GM23338 (cell line): ENCODE data around the gene COPE. TPM values are rescaled to one million over a fixed set of nuclear protein-coding genes. Genes with fewer than 3 reads are reported as not detected.

ENCODE experiments used
- ATAC-seq: fragments of 200-7000 bp; cut with Tn5 transposase; 3 replicates; pipeline ENCODE4 v1.9.1; 2020
- DNase-seq: peaks from one replicate; pipeline ENCODE4 v3.0.0-alpha.2; 2015; ENCODE audit warnings: low spot score
- H2AFZ ChIP-seq: fragments of 200-600 bp; sonication (generic); 2 replicates; pipeline ENCODE4 v1.8.0; 2016; ENCODE audit warnings: antibody characterized with exemption, mild to moderate bottlenecking, moderate library complexity
- H3F3A ChIP-seq: fragments of 200-600 bp; sonication (generic); replicated peaks from 2 replicates; pipeline ENCODE4 v1.8.0; 2017; ENCODE audit warnings: antibody characterized with exemption, mixed run types, low read depth
- H3K27ac ChIP-seq: fragments of 200-600 bp; sonication (generic); 2 replicates; pipeline ENCODE4 v1.6.1; 2016; ENCODE audit warnings: low read depth
- H3K27me3 ChIP-seq: fragments of 200-600 bp; sonication (generic); 2 replicates; pipeline ENCODE4 v1.8.0; 2016; ENCODE audit warnings: mild to moderate bottlenecking, mixed run types, moderate library complexity; ENCODE audit not compliant: insufficient read depth
- H3K36me3 ChIP-seq: fragments of 200-600 bp; sonication (generic); 2 replicates; pipeline ENCODE4 v1.8.0; 2016; ENCODE audit warnings: mild to moderate bottlenecking; ENCODE audit not compliant: insufficient read depth
- H3K4me1 ChIP-seq: fragments of 200-600 bp; sonication (generic); 2 replicates; pipeline ENCODE4 v1.8.0; 2016; ENCODE audit warnings: mild to moderate bottlenecking, moderate library complexity; ENCODE audit not compliant: insufficient read depth
- H3K4me2 ChIP-seq: fragments of 200-600 bp; sonication (generic); 2 replicates; pipeline ENCODE4 v1.7.1; 2017; ENCODE audit warnings: mixed run types
- H3K4me3 ChIP-seq: fragments of 200-600 bp; sonication (generic); 2 replicates; pipeline ENCODE4 v1.6.1; 2016; ENCODE audit warnings: mixed run types
- H3K79me2 ChIP-seq: fragments of 200-600 bp; sonication (generic); replicated peaks from 2 replicates; pipeline ENCODE4 v1.8.0; 2017; ENCODE audit warnings: mild to moderate bottlenecking; ENCODE audit not compliant: insufficient read depth
- H3K9me2 ChIP-seq: fragments of 200-600 bp; sonication (generic); 2 replicates; pipeline ENCODE4 v1.8.0; 2017; ENCODE audit not compliant: insufficient read depth
- H4K20me1 ChIP-seq: fragments of 200-600 bp; sonication (generic); replicated peaks from 2 replicates; pipeline ENCODE4 v1.8.0; 2017; ENCODE audit warnings: mild to moderate bottlenecking; ENCODE audit not compliant: insufficient read depth
- H3K27ac Mint-ChIP-seq: 2 replicates; pipeline ENCODE4 v1.8.0; 2020; ENCODE audit warnings: inconsistent platforms, mild to moderate bottlenecking, moderate library complexity, mixed read lengths
- H3K27me3 Mint-ChIP-seq: 3 replicates; pipeline ENCODE4 v1.8.0; 2022; ENCODE audit warnings: low read depth, mild to moderate bottlenecking, moderate library complexity, mixed read lengths, inconsistent platforms; ENCODE audit not compliant: insufficient read depth, poor library complexity
- H3K36me3 Mint-ChIP-seq: 3 replicates; pipeline ENCODE4 v1.8.0; 2021; ENCODE audit warnings: low read depth, mild to moderate bottlenecking, inconsistent platforms, moderate library complexity, mixed read lengths
- H3K4me1 Mint-ChIP-seq: 3 replicates; pipeline ENCODE4 v1.8.0; 2020; ENCODE audit warnings: mild to moderate bottlenecking, inconsistent platforms, mixed read lengths
- H3K4me3 Mint-ChIP-seq: 3 replicates; pipeline ENCODE4 v1.8.0; 2021; ENCODE audit warnings: moderate library complexity, mild to moderate bottlenecking, inconsistent platforms, mixed read lengths
- H3K9me3 Mint-ChIP-seq: 3 replicates; pipeline ENCODE4 v1.8.0; 2020; ENCODE audit warnings: moderate library complexity, mild to moderate bottlenecking, inconsistent platforms, mixed read lengths
- EZH2 ChIP-seq: fragments of 200-600 bp; sonication (generic); IDR thresholded peaks from one replicate; pipeline ENCODE4 v1.8.0; 2017; ENCODE audit warnings: antibody characterized with exemption, mild to moderate bottlenecking, low read depth; ENCODE audit not compliant: unreplicated experiment
- EZH2phosphoT487 ChIP-seq: fragments of 200-600 bp; sonication (generic); IDR thresholded peaks from one replicate; pipeline ENCODE4 v1.8.1; 2018; ENCODE audit warnings: antibody characterized with exemption; ENCODE audit not compliant: unreplicated experiment
- JUNB ChIP-seq: IDR thresholded peaks from one replicate; pipeline ENCODE4 v1.6.1; 2016; ENCODE audit warnings: antibody characterized with exemption; ENCODE audit not compliant: unreplicated experiment
- NANOG ChIP-seq: IDR thresholded peaks from 2 replicates; pipeline ENCODE4 v1.6.1; 2016; ENCODE audit warnings: antibody characterized with exemption, borderline replicate concordance
- STAT1 ChIP-seq: IDR thresholded peaks from one replicate; pipeline ENCODE4 v1.6.1; 2016; ENCODE audit warnings: antibody characterized with exemption; ENCODE audit not compliant: unreplicated experiment
- ZNF331 ChIP-seq: fragments of 250-450 bp; sonication (Bioruptor Pico); IDR thresholded peaks from 2 replicates; pipeline ENCODE4 v1.5.0; 2020; ENCODE audit warnings: low read depth, mild to moderate bottlenecking, moderate library complexity
- polyA plus RNA-seq: library from polyadenylated mRNA; unstranded; fragments of >200 nt; fragmentation: Nextera tagmentation; extraction: Ambion mirVana; gene quantifications from 2 replicates; pipeline ENCODE4 v1.2.1, GENCODE V29; 2016
- total RNA-seq: library from RNA; depleted of rRNA; stranded (reverse); fragments of >200 nt; shearing (Covaris generic); gene quantifications from 2 replicates; pipeline ENCODE4 v1.2.3, GENCODE V29; 2014
- TF ChIP-seq, protein P1 (sequence below): fragments of 250-450 bp; sonication (Bioruptor Pico); IDR thresholded peaks from 2 replicates; pipeline ENCODE4 v1.5.0; 2020; ENCODE audit warnings: mild to moderate bottlenecking, moderate library complexity

COPE gene
- total and polyA plus RNA-seq, 2 experiments from 2014 or later = 263 TPM

DNA sequence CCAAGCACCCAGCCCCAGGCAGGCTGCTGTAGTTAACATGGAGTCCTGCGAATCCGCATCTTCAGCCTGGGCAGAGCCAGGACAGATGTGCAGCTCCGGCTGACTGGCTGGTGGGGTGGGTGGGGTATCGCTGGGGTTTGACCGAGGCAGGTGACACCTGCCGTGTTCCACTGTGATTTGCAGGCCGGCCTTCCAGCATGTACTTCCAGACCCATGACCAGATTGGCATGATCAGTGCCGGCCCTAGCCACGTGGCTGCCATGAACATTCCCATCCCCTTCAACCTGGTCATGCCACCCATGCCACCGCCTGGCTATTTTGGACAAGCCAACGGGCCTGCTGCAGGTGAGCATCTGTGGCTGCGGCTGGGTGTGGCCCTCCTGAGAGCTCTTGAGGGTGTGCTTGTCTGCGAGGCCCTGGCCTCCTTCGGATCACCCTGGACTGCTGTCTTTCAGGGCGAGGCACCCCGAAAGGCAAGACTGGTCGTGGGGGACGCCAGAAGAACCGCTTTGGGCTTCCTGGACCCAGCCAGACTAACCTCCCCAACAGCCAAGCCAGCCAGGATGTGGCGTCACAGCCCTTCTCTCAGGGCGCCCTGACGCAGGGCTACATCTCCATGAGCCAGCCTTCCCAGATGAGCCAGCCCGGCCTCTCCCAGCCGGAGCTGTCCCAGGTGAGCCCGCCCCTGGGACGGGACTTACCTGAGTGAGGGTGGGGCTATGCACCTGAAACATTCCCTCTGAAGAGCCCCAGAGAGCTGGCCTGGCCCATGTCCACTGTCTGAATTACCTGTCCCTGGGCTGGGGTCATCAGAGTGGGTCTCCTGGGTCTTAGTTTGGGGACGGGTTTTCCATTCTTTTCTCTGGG is 53.8 kb downstream of the COPE start (continued):
- TF ChIP-seq, protein P1, sequence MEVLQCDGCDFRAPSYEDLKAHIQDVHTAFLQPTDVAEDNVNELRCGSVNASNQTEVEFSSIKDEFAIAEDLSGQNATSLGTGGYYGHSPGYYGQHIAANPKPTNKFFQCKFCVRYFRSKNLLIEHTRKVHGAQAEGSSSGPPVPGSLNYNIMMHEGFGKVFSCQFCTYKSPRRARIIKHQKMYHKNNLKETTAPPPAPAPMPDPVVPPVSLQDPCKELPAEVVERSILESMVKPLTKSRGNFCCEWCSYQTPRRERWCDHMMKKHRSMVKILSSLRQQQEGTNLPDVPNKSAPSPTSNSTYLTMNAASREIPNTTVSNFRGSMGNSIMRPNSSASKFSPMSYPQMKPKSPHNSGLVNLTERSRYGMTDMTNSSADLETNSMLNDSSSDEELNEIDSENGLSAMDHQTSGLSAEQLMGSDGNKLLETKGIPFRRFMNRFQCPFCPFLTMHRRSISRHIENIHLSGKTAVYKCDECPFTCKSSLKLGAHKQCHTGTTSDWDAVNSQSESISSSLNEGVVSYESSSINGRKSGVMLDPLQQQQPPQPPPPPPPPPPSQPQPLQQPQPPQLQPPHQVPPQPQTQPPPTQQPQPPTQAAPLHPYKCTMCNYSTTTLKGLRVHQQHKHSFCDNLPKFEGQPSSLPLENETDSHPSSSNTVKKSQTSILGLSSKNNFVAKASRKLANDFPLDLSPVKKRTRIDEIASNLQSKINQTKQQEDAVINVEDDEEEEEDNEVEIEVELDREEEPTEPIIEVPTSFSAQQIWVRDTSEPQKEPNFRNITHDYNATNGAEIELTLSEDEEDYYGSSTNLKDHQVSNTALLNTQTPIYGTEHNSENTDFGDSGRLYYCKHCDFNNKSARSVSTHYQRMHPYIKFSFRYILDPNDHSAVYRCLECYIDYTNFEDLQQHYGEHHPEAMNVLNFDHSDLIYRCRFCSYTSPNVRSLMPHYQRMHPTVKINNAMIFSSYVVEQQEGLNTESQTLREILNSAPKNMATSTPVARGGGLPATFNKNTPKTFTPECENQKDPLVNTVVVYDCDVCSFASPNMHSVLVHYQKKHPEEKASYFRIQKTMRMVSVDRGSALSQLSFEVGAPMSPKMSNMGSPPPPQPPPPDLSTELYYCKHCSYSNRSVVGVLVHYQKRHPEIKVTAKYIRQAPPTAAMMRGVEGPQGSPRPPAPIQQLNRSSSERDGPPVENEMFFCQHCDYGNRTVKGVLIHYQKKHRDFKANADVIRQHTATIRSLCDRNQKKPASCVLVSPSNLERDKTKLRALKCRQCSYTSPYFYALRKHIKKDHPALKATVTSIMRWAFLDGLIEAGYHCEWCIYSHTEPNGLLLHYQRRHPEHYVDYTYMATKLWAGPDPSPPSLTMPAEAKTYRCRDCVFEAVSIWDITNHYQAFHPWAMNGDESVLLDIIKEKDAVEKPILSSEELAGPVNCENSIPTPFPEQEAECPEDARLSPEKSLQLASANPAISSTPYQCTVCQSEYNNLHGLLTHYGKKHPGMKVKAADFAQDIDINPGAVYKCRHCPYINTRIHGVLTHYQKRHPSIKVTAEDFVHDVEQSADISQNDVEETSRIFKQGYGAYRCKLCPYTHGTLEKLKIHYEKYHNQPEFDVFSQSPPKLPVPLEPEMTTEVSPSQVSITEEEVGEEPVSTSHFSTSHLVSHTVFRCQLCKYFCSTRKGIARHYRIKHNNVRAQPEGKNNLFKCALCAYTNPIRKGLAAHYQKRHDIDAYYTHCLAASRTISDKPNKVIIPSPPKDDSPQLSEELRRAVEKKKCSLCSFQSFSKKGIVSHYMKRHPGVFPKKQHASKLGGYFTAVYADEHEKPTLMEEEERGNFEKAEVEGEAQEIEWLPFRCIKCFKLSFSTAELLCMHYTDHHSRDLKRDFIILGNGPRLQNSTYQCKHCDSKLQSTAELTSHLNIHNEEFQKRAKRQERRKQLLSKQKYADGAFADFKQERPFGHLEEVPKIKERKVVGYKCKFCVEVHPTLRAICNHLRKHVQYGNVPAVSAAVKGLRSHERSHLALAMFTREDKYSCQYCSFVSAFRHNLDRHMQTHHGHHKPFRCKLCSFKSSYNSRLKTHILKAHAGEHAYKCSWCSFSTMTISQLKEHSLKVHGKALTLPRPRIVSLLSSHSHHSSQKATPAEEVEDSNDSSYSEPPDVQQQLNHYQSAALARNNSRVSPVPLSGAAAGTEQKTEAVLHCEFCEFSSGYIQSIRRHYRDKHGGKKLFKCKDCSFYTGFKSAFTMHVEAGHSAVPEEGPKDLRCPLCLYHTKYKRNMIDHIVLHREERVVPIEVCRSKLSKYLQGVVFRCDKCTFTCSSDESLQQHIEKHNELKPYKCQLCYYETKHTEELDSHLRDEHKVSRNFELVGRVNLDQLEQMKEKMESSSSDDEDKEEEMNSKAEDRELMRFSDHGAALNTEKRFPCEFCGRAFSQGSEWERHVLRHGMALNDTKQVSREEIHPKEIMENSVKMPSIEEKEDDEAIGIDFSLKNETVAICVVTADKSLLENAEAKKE (CRISPR knock-in tag) = no peak

DNA sequence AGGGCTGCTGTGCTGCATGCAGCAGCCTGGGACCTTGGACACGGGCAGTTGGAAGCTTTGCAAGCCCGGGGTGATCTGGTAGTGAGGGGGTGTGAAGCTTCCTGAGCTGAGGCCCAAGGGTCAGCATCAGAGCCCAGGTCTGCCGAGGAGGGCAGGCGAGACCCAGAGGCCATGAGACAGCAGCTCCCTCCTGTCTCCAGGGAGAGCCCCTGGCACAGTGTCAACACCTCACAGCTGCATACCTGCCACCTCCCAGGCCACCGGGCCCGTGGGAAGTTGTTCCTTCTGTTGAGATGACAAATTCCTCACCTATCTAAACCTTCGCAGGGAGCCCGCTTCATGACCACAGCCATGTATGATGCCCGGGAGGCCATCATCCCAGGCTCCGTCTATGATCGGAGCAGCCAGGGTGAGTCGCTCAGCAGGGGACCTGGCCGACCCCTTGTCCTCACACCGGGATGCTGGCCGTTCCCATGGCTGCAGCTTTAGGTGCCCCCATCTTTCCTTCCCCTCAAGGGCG is 55.3 kb downstream of the COPE start:
- peaks cover 66% of the 10 kb centered on the region for H3K36me3 Mint-ChIP-seq
- no peaks in the 10 kb centered on the region for H3K9me2 ChIP-seq
- no peaks in the 10 kb centered on the region for H3K27me3 ChIP-seq
- H3K4me3 ChIP-seq = no peak overlapping the region
- H3K27ac ChIP-seq = no peak overlapping the region
- no peaks in the 10 kb centered on the region for H3K9me3 Mint-ChIP-seq
- ATAC-seq (no peak), DNase-seq (no peak)
- no peak overlapping the region for H3K4me3 Mint-ChIP-seq
- no peak overlapping the region for H2AFZ ChIP-seq
- H3K27me3 Mint-ChIP-seq = peaks cover 5% of the 10 kb centered on the region
- H3K79me2 ChIP-seq = no peaks in the 10 kb centered on the region
- no peak overlapping the region for H3K27ac Mint-ChIP-seq
- H3K4me2 ChIP-seq = no peak overlapping the region
- H4K20me1 ChIP-seq = peaks cover 23% of the 10 kb centered on the region
- peaks cover 6% of the 10 kb centered on the region; the same call in 2 of the 3 replicates for H3K4me1 Mint-ChIP-seq
- H3F3A ChIP-seq = peaks cover 31% of the 10 kb centered on the region
- H3K36me3 ChIP-seq = peaks cover 28% of the 10 kb centered on the region; the same call in 1 of the 2 replicates
- peaks cover 5% of the 10 kb centered on the region; the same call in 1 of the 2 replicates for H3K4me1 ChIP-seq
- TF ChIP-seq NANOG = no peak
- TF ChIP-seq, protein P1 (CRISPR knock-in tag) = no peak
- TF ChIP-seq EZH2phosphoT487 = no peak
- TF ChIP-seq JUNB = no peak
- TF ChIP-seq EZH2 = no peak
- TF ChIP-seq STAT1 = no peak
- TF ChIP-seq ZNF331 = no peak
